Mesendoderm (in vitro differentiated cells): ENCODE results near the gene PHKA1.
A peak's percentile ranks its signal among the peaks of the same experiment; 100 is the strongest.

Experiments
- DNase-seq: peaks from one replicate; pipeline ENCODE4 v3.0.0; 2013
- H2AK5ac ChIP-seq: 2 replicates; pipeline ENCODE4 v1.6.1; 2013; ENCODE audit warnings: low read length, inconsistent platforms
- H2BK120ac ChIP-seq: 2 replicates; pipeline ENCODE4 v1.6.1; 2013; ENCODE audit warnings: low read depth, mild to moderate bottlenecking, low read length, moderate library complexity, mixed read lengths
- H2BK15ac ChIP-seq: replicated peaks from 2 replicates; pipeline ENCODE4 v1.6.1; 2013; ENCODE audit warnings: low read depth, mild to moderate bottlenecking, moderate library complexity
- H2BK5ac ChIP-seq: 2 replicates; pipeline ENCODE4 v1.6.1; 2013; ENCODE audit warnings: low read length, inconsistent platforms
- H3K18ac ChIP-seq: 2 replicates; pipeline ENCODE4 v1.6.1; 2013; ENCODE audit warnings: mild to moderate bottlenecking, low read length, mixed read lengths
- H3K23ac ChIP-seq: one replicate; pipeline ENCODE4 v1.6.1; 2013; ENCODE audit warnings: low read length
- H3K27ac ChIP-seq: 2 replicates; pipeline ENCODE4 v1.5.1; 2013; ENCODE audit warnings: low read depth, mild to moderate bottlenecking, inconsistent platforms, low read length, moderate library complexity
- H3K27me3 ChIP-seq: 2 replicates; pipeline ENCODE4 v1.6.1; 2013; ENCODE audit warnings: low read length, control low read depth, mild to moderate bottlenecking, inconsistent platforms; ENCODE audit not compliant: insufficient read depth, poor library complexity
- H3K36me3 ChIP-seq: 2 replicates; pipeline ENCODE4 v1.6.1; 2013; ENCODE audit warnings: low read length, inconsistent platforms; ENCODE audit not compliant: control insufficient read depth, insufficient read depth
- H3K4ac ChIP-seq: one replicate; pipeline ENCODE4 v1.6.1; 2013; ENCODE audit warnings: low read depth, mild to moderate bottlenecking, low read length, moderate library complexity
- H3K4me1 ChIP-seq: 2 replicates; pipeline ENCODE4 v1.6.1; 2013; ENCODE audit warnings: low read depth, low read length, inconsistent platforms; ENCODE audit not compliant: control insufficient read depth
- H3K4me2 ChIP-seq: 2 replicates; pipeline ENCODE4 v1.6.1; 2013; ENCODE audit warnings: low read length
- H3K4me3 ChIP-seq: 2 replicates; pipeline ENCODE4 v1.5.1; 2013; ENCODE audit warnings: mild to moderate bottlenecking, low read length
- H3K56ac ChIP-seq: one replicate; pipeline ENCODE4 v1.6.1; 2013; ENCODE audit warnings: low read length
- H3K79me1 ChIP-seq: 2 replicates; pipeline ENCODE4 v1.6.1; 2013; ENCODE audit warnings: low read length, inconsistent platforms
- H3K79me2 ChIP-seq: 2 replicates; pipeline ENCODE4 v1.6.1; 2013; ENCODE audit warnings: mild to moderate bottlenecking, low read length; ENCODE audit not compliant: control insufficient read depth, insufficient read depth
- H3K9ac ChIP-seq: 2 replicates; pipeline ENCODE4 v1.6.1; 2013; ENCODE audit warnings: low read length, inconsistent platforms
- H4K5ac ChIP-seq: one replicate; pipeline ENCODE4 v1.6.1; 2013; ENCODE audit warnings: low read length
- H4K8ac ChIP-seq: one replicate; pipeline ENCODE4 v1.6.1; 2013; ENCODE audit warnings: low read depth, mild to moderate bottlenecking, control low read depth, low read length, moderate library complexity
- WGBS: extraction: QIAGEN DNeasy Blood & Tissue Kit; methylation state at CpG from one replicate; pipeline ENCODE4 v1.1.7; 2013; ENCODE audit warnings: low lambda C conversion rate, missing lambda C conversion rate; ENCODE audit not compliant: insufficient coverage; ENCODE audit errors: extremely low coverage; 5-methylcytosine and 5-hydroxymethylcytosine counted together

Gene PHKA1

DNA sequence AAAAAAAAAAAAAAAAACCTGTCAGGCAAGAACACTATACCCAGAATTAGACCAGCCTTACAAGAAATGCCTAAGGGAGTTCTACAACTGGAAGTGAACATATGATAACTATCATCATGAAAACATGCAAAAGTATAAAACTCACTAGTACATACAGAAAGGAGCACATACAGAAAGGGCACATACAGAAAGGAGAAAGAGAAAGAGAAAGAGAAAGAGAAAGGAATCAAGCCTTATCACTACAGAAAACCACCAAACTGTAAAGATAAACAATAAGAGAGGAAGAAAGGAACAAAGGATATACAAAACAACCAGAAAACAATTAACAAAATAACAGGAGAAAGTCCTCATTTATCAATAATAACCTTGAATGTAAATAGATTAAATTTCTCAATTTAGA lies 50.4 kb downstream of the PHKA1 start:
- Histone ChIP-seq H2BK15ac (no peak overlapping the region), H3K27ac (no peak overlapping the region), H3K4me2 (no peak overlapping the region), H3K36me3 (no peaks in the 10 kb centered on the region), H3K23ac (no peak overlapping the region), H2BK120ac (no peak overlapping the region), H2BK5ac (no peak overlapping the region), H3K56ac (no peak overlapping the region), H4K8ac (no peak overlapping the region), H3K27me3 (no peaks in the 10 kb centered on the region), H2AK5ac (no peak overlapping the region), H3K4me1 (no peaks in the 10 kb centered on the region), H3K18ac (no peak overlapping the region), H3K4ac (no peak overlapping the region), H4K5ac (no peak overlapping the region), H3K4me3 (no peak overlapping the region), H3K79me2 (no peaks in the 10 kb centered on the region), H3K9ac (no peak overlapping the region), H3K79me1 (no peaks in the 10 kb centered on the region)
- DNase-seq, result no peak

GRCh38 chrX:72662020-72662747 lies 51.9 kb downstream of the PHKA1 start:
- no peak overlapping the region for H3K4me2 ChIP-seq
- no peak overlapping the region for H3K56ac ChIP-seq
- H2AK5ac ChIP-seq, result no peak overlapping the region
- H3K18ac ChIP-seq, result no peak overlapping the region
- H3K23ac ChIP-seq, result no peak overlapping the region
- H3K27me3 ChIP-seq, result no peaks in the 10 kb centered on the region
- H3K36me3 ChIP-seq, result no peaks in the 10 kb centered on the region
- no peak overlapping the region for H2BK15ac ChIP-seq
- H3K79me2 ChIP-seq, result no peaks in the 10 kb centered on the region
- no peak overlapping the region for H4K5ac ChIP-seq
- no peak overlapping the region for H3K4ac ChIP-seq
- DNase-seq, result no peak
- no peak overlapping the region for H2BK120ac ChIP-seq
- H3K4me1 ChIP-seq, result no peaks in the 10 kb centered on the region
- no peaks in the 10 kb centered on the region for H3K79me1 ChIP-seq
- H3K27ac ChIP-seq, result no peak overlapping the region
- no peak overlapping the region for H3K9ac ChIP-seq
- H4K8ac ChIP-seq, result no peak overlapping the region
- no peak overlapping the region for H3K4me3 ChIP-seq
- no peak overlapping the region for H2BK5ac ChIP-seq
- WGBS, result no CpG with 5 or more reads among the region's 5 CpGs

GRCh38 chrX:72659723-72660122 lies 54.4 kb downstream of the PHKA1 start:
- Histone ChIP-seq H3K79me2 (no peaks in the 10 kb centered on the region), H3K27me3 (no peaks in the 10 kb centered on the region), H3K18ac (no peak overlapping the region), H2BK15ac (no peak overlapping the region), H4K8ac (no peak overlapping the region), H4K5ac (no peak overlapping the region), H3K4me1 (no peaks in the 10 kb centered on the region), H3K9ac (no peak overlapping the region), H3K79me1 (no peaks in the 10 kb centered on the region), H3K56ac (no peak overlapping the region), H3K23ac (no peak overlapping the region), H3K4me3 (no peak overlapping the region), H3K36me3 (no peaks in the 10 kb centered on the region), H2AK5ac (no peak overlapping the region), H3K27ac (no peak overlapping the region), H3K4me2 (no peak overlapping the region), H2BK5ac (no peak overlapping the region), H3K4ac (no peak overlapping the region), H2BK120ac (no peak overlapping the region)
- no peak for DNase-seq

DNA sequence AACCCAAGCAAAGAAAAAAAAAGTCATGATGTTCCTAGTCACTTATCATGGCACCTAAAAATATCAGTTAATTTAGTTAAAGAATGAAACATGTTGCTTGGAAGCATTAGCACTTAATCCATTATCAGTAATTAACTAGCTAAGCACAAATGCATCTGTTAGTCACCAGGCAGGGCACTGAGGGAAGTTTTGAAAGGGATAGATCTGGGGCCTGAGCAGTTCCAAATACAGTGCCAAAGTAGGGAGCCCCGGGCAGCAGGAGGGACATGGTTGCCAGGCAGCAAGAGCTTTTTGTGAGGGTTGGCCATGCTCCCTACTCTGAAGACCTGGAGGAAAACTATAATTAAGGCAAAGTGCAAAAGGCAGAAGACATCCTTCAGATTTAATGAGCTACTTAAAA lies 62.0 kb downstream of the PHKA1 start:
- peak; percentile 2 for DNase-seq
- Histone ChIP-seq H3K56ac (no peak overlapping the region), H3K18ac (no peak overlapping the region), H4K8ac (no peak overlapping the region), H3K4me2 (no peak overlapping the region), H3K9ac (no peak overlapping the region), H3K23ac (no peak overlapping the region), H3K79me2 (no peaks in the 10 kb centered on the region), H3K27me3 (no peaks in the 10 kb centered on the region), H3K27ac (no peak overlapping the region), H3K79me1 (no peaks in the 10 kb centered on the region), H3K36me3 (no peaks in the 10 kb centered on the region), H2BK15ac (no peak overlapping the region), H3K4ac (no peak overlapping the region), H4K5ac (no peak overlapping the region), H3K4me1 (no peaks in the 10 kb centered on the region), H2BK120ac (no peak overlapping the region), H3K4me3 (no peak overlapping the region), H2AK5ac (no peak overlapping the region), H2BK5ac (no peak overlapping the region)
- WGBS, result no CpG with 5 or more reads among the region's 1 CpG

GRCh38 chrX:72644946-72645345 lies 69.2 kb downstream of the PHKA1 start:
- H3K4me1 ChIP-seq, result no peaks in the 10 kb centered on the region
- H2BK15ac ChIP-seq, result no peak overlapping the region
- H4K5ac ChIP-seq, result no peak overlapping the region
- H3K9ac ChIP-seq, result no peak overlapping the region
- H3K79me2 ChIP-seq, result no peaks in the 10 kb centered on the region
- H3K18ac ChIP-seq, result no peak overlapping the region
- no peaks in the 10 kb centered on the region for H3K79me1 ChIP-seq
- H3K4me2 ChIP-seq, result no peak overlapping the region
- no peak overlapping the region for H2BK120ac ChIP-seq
- H3K27me3 ChIP-seq, result no peaks in the 10 kb centered on the region
- no peak overlapping the region for H3K4ac ChIP-seq
- WGBS, result no CpG with 5 or more reads among the region's 2 CpGs
- no peak overlapping the region for H3K4me3 ChIP-seq
- no peak overlapping the region for H3K23ac ChIP-seq
- no peak overlapping the region for H3K27ac ChIP-seq
- no peak overlapping the region for H4K8ac ChIP-seq
- DNase-seq, result peak; percentile 1
- no peak overlapping the region for H3K56ac ChIP-seq
- no peak overlapping the region for H2AK5ac ChIP-seq
- no peaks in the 10 kb centered on the region for H3K36me3 ChIP-seq
- H2BK5ac ChIP-seq, result no peak overlapping the region

DNA sequence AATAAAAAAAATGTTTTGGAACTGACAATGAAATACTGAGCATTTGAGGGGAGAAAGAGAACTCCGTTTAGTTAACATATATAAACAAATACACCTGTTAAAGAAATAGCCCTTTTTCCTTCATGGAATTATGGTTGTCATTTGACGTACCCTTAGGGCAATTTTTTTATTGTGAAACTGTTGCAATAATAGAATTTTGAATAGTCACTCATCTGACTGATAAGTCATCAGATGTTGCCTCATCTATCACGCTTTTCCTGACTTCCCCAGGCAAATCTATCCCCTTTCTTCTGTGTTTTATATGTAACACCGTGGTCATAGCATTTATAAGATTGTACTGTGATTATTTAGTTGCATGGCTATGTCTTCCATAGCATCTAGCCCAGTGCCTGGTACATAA lies 72.5 kb downstream of the PHKA1 start:
- Histone ChIP-seq H2BK120ac (no peak overlapping the region), H4K5ac (no peak overlapping the region), H2BK5ac (no peak overlapping the region), H3K4ac (no peak overlapping the region), H3K36me3 (no peaks in the 10 kb centered on the region), H3K18ac (no peak overlapping the region), H3K4me3 (no peak overlapping the region), H3K79me1 (no peaks in the 10 kb centered on the region), H3K79me2 (no peaks in the 10 kb centered on the region), H3K56ac (no peak overlapping the region), H3K23ac (no peak overlapping the region), H3K27ac (no peak overlapping the region), H3K9ac (no peak overlapping the region), H3K4me2 (no peak overlapping the region), H2AK5ac (no peak overlapping the region), H2BK15ac (no peak overlapping the region), H3K4me1 (no peaks in the 10 kb centered on the region), H4K8ac (no peak overlapping the region), H3K27me3 (no peaks in the 10 kb centered on the region)
- no CpG with 5 or more reads among the region's 4 CpGs for WGBS
- no peak for DNase-seq
